MCF 10A (cell line): ENCODE results near the gene USP13. TPM values are rescaled to one million over a fixed set of nuclear protein-coding genes. Genes with fewer than 3 reads are reported as not detected.

ENCODE experiments used
- BruUV-seq: library from RNA; stranded (reverse); fragments of 400-500 nt; replicated peaks from 2 replicates; lab custom pipeline; 2021; lab: Mats Ljungman, UMichigan
- CTCF ChIA-PET: fragments of 300-600 bp; sonication (Branson Sonifier 250); formaldehyde crosslinking; extraction: SDS; loops from one replicate; lab custom pipeline; 2021; ENCODE audit warnings: antibody characterized with exemption, inconsistent platforms; lab: Yijun Ruan, JAX
- POLR2A ChIA-PET: fragments of 300-600, 350-650 bp; sonication (Branson Sonifier 250); formaldehyde crosslinking; extraction: SDS; loops from one replicate; lab custom pipeline; 2020; ENCODE audit warnings: antibody characterized with exemption, inconsistent platforms; lab: Yijun Ruan, JAX
- DNase-seq: peaks from one replicate; pipeline ENCODE4 v3.0.0-alpha.2; 2018; ENCODE audit not compliant: unreplicated experiment
- H3K27ac Mint-ChIP-seq: one replicate; pipeline ENCODE4 v1.8.0; 2022; ENCODE audit warnings: mild to moderate bottlenecking, low read depth, mixed read lengths; ENCODE audit not compliant: unreplicated experiment
- H3K27me3 Mint-ChIP-seq: one replicate; pipeline ENCODE4 v1.8.0; 2022; ENCODE audit warnings: mixed read lengths; ENCODE audit not compliant: insufficient read depth, unreplicated experiment
- H3K36me3 Mint-ChIP-seq: one replicate; pipeline ENCODE4 v1.8.0; 2022; ENCODE audit warnings: mild to moderate bottlenecking, moderate library complexity, mixed read lengths; ENCODE audit not compliant: insufficient read depth, unreplicated experiment
- H3K4me1 Mint-ChIP-seq: one replicate; pipeline ENCODE4 v1.8.0; 2022; ENCODE audit warnings: mixed read lengths; ENCODE audit not compliant: insufficient read depth, unreplicated experiment
- H3K4me3 Mint-ChIP-seq: one replicate; pipeline ENCODE4 v1.8.0; 2022; ENCODE audit warnings: mild to moderate bottlenecking, moderate library complexity, mixed read lengths; ENCODE audit not compliant: unreplicated experiment
- H3K9me3 Mint-ChIP-seq: one replicate; pipeline ENCODE4 v1.8.0; 2022; ENCODE audit warnings: mixed read lengths; ENCODE audit not compliant: unreplicated experiment
- CTCF ChIP-seq: fragments of 200-600 bp; IDR thresholded peaks from one replicate; pipeline ENCODE4 v1.8.0; 2022; ENCODE audit warnings: antibody characterized with exemption, mild to moderate bottlenecking; ENCODE audit not compliant: unreplicated experiment
- intact Hi-C: fragments of 100-400 bp; cut with micrococcal nuclease; formaldehyde crosslinking; loops from 2 replicates; pipeline ENCODE4 v1.14.1; 2022
- total RNA-seq: library from RNA; stranded (reverse); gene quantifications from 2 replicates; pipeline ENCODE4 v1.2.3, GENCODE V29; 2022

The USP13 gene
- total RNA-seq, 1 experiment from 2014 or later: 9.7 TPM

GRCh38 chr3:179668429-179668828, 15.6 kb downstream of the USP13 start:
- Mint-ChIP-seq H3K36me3 (no peaks in the 10 kb centered on the region), H3K9me3 (peaks cover 8% of the 10 kb centered on the region), H3K27ac (no peak overlapping the region), H3K4me3 (no peak overlapping the region), H3K27me3 (no peaks in the 10 kb centered on the region), H3K4me1 (peaks cover 15% of the 10 kb centered on the region)
- ChIA-PET POLR2A (no interaction called here), CTCF (no interaction called here)
- BruUV-seq: no TSS peak
- intact Hi-C loops: no loop called here
- no peak for DNase-seq
- TF ChIP-seq CTCF: no peak

GRCh38 chr3:179670311-179670710, 17.5 kb downstream of the USP13 start:
- no peak overlapping the region for H3K4me3 Mint-ChIP-seq
- intact Hi-C loops: no loop called here
- H3K27ac Mint-ChIP-seq: no peak overlapping the region
- POLR2A ChIA-PET: interaction anchor here (1.2 kb wide), 1 partner anchor 9 kb away, joined by 3 read pairs; no protein-coding TSS in a partner anchor
- TF ChIP-seq CTCF: no peak
- H3K27me3 Mint-ChIP-seq: no peaks in the 10 kb centered on the region
- CTCF ChIA-PET: no interaction called here
- no peaks in the 10 kb centered on the region for H3K36me3 Mint-ChIP-seq
- H3K9me3 Mint-ChIP-seq: peaks cover 8% of the 10 kb centered on the region
- no TSS peak for BruUV-seq
- DNase-seq: no peak
- peaks cover 17% of the 10 kb centered on the region for H3K4me1 Mint-ChIP-seq

- Mint-ChIP-seq H3K36me3 (no peaks in the 10 kb centered on the region), H3K4me3 (no peak overlapping the region), H3K9me3 (peaks cover 8% of the 10 kb centered on the region), H3K27ac (no peak overlapping the region), H3K4me1 (peaks cover 12% of the 10 kb centered on the region), H3K27me3 (no peaks in the 10 kb centered on the region)
- POLR2A ChIA-PET: interaction anchor here (1.2 kb wide), 1 partner anchor 10 kb away, joined by 3 read pairs; no protein-coding TSS in a partner anchor
- DNase-seq: no peak
- CTCF ChIA-PET: interaction anchor here (0.5 to 1.0 kb wide), 2 partner anchors 22 to 1091 kb away, joined by 4 to 5 read pairs; no protein-coding TSS in a partner anchor
- intact Hi-C loops: no loop called here
- BruUV-seq: no TSS peak
- no peak for TF ChIP-seq CTCF
These were observed 18.5 kb downstream of the USP13 start for GRCh38 chr3:179671309-179671708.

GRCh38 chr3:179671747-179672242, 19.0 kb downstream of the USP13 start:
- TF ChIP-seq CTCF: no peak
- intact Hi-C loops: no loop called here
- Mint-ChIP-seq H3K4me1 (peaks cover 12% of the 10 kb centered on the region), H3K9me3 (peaks cover 8% of the 10 kb centered on the region), H3K27ac (no peak overlapping the region), H3K4me3 (no peak overlapping the region), H3K36me3 (no peaks in the 10 kb centered on the region), H3K27me3 (no peaks in the 10 kb centered on the region)
- ChIA-PET CTCF (interaction anchor here (0.5 to 1.0 kb wide), 2 partner anchors 22 to 1091 kb away, joined by 4 to 5 read pairs; no protein-coding TSS in a partner anchor), POLR2A (no interaction called here)
- BruUV-seq: no TSS peak
- peak; percentile 60 for DNase-seq
